Stimulated activated CD8-positive, alpha-beta memory T cell treated with anti-CD3 and anti-CD28 coated beads, Interleukin-7, amount 100 ng/mL, for 24 hours (primary cell): Measurements from ENCODE around the gene SPECC1.
"Not testable (repeated sequence)": the region's sequence is repeated elsewhere in the genome, so short reads cannot be mapped to it uniquely, and the experiment has no call there.

Source experiments
- DNase-seq: peaks from one replicate; pipeline ENCODE4 v3.0.0-alpha.2; 2020; ENCODE audit warnings: low read depth

Gene SPECC1

DNA sequence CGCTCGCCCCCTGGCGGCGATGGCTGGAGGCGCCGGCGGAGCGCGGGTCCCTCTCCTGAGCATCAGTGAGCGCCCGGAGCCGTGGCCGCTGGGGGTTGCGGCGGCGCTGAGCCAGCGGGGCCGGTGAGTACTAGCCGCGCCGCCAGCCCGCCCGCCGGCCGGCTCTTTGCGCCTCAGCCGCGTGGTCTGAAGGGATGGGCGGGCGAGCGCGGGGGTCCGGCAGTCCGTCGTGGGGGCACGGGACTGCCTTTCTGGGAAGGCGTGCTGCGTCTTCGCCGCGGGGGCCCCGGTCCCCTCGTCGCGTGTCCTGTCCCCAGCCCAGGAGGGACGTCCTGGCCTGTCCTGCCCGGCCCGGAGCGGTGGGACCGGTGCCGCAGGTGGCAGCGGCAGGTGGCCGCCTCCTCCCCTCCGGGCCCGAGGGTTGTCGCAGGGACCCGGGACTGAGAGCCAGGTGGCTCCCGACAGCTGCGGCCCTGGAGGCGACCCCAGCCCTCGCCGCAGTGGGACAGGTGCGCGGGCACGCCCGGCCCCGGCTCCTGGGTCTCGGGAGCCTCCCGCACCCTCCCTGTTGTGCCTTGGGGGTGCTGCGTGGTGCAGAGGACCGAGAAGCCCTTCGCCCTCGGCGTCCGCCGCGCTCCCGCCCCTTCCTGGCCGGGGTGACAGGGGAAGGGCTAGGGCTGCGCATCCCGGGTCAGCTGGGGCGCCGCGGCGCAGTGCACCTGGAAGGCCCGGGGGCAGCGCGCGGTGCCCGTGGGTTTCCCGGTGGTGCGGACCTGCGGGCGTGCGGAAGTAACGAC, at the start of gene SPECC1:
TSS of gene SPECC1 (plus strand) at position 58 of the 797 bp plus-strand sequence. CDS start 87,293 bp downstream, outside the sequence.
- peak; percentile 64 for DNase-seq

DNA sequence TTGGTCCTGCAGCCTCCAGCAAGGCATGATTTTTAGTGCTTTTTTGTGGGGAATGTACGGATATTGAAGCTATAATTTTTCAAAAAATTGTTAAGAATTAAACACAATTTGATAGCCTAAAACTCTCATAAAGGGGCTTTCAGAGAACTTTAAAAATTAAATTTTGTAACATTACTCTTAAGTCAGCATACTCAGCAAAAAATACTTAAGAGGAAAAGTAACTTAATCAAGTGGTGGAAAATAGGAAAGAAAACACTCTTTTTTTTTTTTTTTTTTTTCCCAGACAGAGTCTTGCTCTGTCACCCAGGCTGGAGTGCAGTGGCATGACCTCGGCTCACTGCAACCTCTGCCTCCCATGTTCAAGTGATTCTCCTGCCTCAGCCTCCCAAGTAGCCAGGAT, 46.2 kb upstream of the SPECC1 start:
- DNase-seq = not testable (repeated sequence)

GRCh38 chr17:19973156-19973555, 36.0 kb upstream of the SPECC1 start:
- DNase-seq = no peak

DNA sequence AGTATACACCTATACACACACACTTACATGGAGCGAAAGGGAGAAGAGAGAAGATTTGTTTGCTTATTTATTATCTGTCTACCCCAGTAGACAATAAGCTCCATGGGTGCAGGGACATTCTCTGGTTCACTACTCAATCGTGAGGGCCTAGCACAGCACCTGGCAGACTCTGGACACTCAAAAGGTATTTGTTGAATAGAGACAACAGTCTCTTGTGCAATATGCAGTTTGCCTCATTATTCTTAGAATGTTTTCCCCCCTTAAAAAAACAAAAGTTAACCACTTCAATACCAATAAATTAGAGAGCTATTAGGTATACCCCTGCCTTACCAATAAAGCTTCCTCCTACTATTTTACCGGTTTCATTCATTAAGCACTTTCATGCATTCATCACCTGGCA, 33.6 kb upstream of the SPECC1 start:
- DNase-seq = no peak

DNA sequence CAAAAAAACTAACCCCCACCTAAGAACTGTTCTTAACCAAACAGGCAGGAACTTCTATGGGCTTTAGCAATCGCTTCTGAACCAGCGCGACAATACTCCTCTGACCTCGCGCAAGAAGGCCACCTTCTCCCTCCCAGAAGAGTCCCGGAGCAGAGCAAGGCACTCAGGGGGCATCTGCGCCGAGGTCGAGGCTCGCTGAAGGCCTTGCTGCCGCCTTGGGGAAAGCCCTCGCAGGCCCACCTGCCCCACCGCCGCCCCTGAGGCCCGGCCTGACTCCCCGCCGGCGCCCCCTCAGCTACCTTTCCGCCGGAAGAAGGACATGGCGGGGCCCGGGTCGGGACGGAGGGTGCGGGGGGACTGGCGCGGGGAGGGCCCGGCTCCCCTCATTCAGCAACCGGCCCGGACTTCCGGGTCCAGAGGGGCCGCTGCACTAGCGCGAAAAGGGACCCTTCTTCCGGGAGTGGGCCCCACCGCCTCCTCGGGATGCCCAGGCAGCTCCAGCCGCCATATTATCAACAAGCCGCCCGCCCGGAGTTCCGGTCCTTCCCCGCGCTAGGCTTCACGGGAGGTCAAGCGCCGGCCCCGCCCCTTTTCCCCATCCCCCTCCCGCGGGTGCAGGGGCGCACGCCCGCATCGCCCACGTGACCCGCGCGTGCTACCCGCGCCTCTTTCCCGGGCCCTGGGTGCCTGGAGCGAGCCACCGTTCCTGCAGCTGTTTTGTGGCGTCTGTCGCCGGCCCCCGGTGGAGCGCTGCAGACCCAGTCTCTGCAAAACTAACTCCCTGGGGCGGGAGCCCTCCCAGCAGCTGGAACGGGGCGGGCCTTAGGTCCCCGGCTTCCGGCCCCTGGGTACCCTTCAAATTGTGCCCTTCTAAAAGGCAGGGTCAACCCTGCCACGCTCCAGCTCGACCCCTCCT, 31.6 kb upstream of the SPECC1 start, which contains the start of gene AKAP10:
TSS of gene AKAP10 (minus strand) at position 536 of the 916 bp plus-strand sequence. CDS start at position 387, 149 bp downstream.
- DNase-seq = peak; percentile 95

- no peak for DNase-seq
Observed at GRCh38 chr17:19978209-19978802, 30.9 kb upstream of the SPECC1 start.

DNA sequence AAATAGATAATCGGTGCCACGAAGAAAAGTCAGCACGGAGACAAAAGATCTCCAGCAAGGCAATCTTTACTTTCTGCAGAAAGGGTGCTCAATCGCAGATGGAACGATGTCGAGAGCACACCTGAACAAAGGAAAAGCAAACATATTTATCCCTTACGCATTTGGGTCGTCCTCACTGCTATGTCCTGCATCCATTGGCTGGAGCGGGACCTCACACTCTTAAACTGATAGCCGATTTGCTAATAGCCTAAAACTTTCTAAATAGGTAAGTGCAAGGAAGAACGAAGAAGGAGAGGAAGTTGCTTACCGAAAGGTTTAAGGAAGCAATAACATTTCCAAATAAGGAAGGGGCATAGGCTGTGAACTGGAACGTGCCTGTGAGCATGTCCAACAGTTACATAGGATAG, 30.4 kb upstream of the SPECC1 start:
- no peak for DNase-seq

DNA sequence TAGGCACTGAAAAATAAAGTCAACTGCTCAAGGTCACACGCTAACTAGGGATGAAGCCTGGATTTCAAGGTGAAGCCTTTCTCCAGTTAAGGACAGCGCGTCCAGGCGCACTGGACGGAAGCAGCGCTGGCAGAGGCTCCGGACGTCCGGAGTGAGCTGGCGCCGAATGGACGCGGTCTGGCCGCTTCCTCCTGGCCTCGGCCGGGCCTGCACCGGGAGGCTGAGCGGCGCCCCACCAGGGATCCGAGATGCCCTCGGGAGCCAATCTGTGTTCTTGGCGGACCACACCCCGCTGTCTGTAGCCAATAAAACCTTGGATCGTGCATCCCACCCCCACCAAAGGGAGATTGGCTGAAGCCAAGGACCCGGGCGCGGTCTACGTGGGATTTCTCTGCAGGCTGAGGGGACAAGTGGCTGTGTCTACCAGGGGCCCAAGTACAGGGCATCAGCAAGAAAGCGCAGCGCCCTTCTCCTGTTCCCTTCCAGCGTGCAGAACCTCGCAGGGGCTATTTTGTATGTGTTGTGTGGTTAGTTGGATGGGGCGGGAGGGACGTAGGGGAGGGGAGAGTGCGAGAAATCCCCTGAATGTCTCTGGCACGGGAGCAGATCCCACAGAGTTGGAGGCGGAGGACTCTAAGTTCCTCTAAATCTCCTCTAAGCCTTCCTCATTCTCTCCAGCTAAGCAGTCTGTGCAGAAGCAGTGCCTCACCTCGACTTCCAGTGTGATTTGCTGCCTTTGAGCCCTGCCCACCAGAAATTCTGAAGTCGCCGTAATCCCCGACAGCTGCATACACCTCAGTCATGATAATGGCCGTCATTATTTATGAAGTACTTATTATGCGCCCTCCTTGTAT, 29.0 kb upstream of the SPECC1 start:
- no peak for DNase-seq

DNA sequence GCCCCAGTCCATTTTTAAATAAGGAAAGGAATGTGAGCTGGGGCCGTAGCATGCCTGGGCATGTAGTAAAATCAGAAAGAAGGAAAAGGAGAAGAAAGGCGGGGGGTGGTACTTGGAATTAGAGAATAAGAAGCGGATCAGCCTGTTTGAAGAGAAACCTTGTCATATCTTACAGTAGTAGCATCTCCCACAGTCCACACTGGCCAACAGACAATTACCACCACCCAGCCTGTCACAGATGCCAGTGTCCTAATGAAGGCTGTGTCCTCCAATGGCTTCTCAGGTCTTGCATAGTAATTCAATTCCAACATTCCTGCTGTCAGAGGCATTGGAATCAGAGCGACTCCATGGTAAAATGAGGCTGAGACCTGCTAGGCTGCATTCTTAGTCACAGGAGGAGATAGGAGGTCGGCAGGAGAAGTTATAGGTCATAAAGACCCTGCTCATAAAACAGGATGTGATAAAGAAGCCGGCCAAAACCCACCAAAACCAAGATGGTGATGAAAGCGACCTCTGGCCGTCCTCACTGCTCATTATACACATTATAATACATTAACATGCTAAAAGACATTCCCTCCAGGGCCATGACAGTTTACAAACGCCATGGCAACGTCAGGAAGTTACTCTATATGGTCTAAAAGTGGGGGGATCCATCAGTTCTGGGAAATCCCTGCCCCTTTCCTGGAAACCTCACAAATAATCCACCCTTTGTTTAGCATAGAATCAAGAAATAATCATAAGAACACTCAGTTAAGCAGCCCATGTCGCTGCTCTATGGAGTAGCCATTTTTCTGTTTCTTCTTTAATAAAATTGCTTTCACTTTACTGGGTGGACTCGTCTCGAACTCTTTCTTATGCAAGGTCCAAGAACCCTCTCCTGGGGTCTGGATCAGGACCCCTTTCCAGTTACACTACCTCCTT, 22.0 kb upstream of the SPECC1 start:
- no peak for DNase-seq

DNA sequence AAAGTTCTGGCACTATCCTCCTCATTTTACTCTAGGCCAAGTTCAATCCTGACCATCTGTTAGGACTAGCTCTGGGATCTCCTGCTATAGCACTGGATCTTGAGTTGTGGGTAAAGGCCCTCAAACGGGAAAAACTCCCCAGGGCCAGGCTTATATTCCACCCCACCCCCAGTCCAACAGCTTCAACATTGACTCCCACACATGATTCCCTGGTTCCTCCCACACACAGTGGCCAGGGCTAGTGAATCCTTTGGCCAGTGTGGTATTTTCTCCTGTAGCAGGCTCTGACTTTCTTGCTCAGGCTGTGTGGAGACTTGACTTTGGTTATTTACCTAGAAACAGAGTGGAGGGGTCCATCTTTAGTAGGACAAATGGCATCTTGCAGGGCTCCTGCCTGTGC, 21.3 kb upstream of the SPECC1 start:
- DNase-seq = no peak

- no peak for DNase-seq
Observed at GRCh38 chr17:19991252-19991885, 17.8 kb upstream of the SPECC1 start.

GRCh38 chr17:19992803-19993713, 16.1 kb upstream of the SPECC1 start:
- DNase-seq = peak; percentile 41

DNA sequence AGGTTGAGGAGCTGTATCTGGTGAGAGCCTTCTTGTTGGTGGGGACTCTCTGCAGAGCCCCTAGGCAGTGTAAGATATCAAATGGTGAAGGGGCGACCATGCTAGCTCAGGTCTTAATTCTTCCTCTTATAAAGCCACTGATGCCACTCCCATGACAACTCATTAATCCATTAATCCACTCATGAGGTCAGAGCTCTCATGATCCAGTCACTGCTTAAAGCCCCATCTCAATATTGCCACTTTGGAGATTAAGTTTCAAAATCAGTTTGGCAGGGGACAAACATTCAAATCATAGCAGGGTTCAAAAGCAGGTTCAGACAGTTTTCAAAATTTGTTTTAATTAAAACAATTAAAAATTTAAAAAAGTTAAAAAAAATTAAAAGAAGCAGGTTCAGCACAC, 13.1 kb upstream of the SPECC1 start:
- DNase-seq = no peak

DNA sequence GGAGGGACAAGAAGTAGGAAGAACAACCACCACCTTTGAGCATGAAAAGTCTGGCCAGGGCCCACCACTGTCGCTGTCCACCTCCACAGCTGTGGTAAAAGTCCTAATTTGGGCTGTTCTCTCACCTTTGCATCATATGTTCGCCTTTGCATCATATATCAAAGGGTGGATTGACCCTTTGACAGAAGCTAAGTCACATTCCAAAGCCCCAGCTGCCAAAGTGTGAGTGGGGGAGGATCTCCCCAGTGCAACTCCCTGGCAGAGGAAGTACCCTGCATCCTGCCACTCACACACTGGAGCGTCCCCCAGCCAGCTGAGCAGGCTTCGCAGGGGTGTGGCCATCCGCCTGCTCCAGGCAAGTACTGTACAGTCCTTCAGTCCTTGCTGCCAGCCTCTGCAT, 12.7 kb upstream of the SPECC1 start:
- no peak for DNase-seq

DNA sequence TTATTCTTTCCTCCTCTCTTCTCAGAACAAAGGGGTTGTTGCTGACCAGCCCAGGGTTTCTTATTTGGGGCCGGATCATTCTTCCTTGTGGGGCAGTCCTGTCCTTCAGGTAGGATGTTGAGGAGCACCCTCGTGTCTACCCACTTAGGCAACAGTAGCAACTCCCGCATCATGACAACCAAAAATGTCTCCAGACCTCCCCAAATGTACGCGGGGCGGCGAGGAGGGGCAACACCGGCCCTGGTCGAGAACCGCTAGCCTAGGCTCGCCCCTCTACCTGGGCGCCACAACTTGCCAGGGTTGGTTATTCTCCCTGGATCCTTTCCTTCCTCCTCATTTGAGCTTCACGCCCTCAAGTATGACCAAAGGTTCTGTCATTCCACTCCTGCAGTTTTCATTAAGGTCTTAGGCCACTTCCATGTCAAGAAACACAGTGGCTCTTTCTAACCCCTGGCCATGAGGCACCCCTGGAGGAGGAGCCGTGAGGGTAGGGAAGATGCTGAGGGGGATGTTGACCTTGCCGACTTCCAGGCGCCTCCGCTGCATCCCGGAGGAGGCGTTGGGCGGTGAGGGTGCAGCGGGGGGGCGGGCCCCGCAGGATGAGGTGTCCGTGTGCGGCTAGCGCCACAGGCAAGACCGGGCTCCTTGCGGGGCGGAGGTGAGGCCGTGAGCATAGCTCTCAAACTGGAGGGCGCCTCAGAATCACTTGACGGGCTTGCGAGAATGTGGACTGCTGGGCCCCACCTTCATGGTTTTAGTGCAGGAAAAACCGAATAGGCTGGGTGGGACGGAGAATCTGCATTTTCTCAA, 712 bp upstream of the SPECC1 start:
- DNase-seq = no peak

- DNase-seq = no peak
Observed at GRCh38 chr17:20009052-20009301, 182 bp upstream of the SPECC1 start.

- no peak for DNase-seq
Observed at GRCh38 chr17:20010099-20010863, 1.1 kb downstream of the SPECC1 start.

DNA sequence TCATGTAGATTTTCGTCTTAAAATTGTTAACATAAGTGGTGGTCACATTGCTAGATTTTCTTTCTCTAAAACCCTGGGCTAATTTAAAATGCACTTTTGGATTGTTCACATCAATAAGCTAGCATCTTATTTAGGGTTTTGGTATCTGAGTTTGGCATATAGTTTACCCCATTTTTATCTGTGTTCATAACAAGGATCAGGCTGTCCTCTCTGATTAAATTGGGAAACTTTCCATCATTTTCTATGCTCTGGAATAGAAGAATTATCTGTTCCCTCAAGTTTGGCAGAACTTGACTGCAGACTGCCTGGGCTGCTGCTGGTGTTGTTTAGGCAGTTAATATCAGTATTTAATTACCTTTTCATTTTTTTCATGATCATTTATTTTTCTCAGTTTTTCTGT, 1.8 kb downstream of the SPECC1 start:
- DNase-seq = no peak
